CD1c-positive myeloid dendritic cell (primary cell): ENCODE results near the gene CORIN.

ENCODE experiments used
- DNase-seq: peaks from one replicate; pipeline ENCODE4 v3.0.0-alpha.2; 2016; ENCODE audit errors: extremely low spot score

CORIN gene

GRCh38 chr4:47831026-47831679 is 6.7 kb downstream of the CORIN start:
- DNase-seq: no peak

- no peak for DNase-seq
Measured at GRCh38 chr4:47830265-47831025, 7.4 kb downstream of the CORIN start.

GRCh38 chr4:47829438-47829837 is 8.4 kb downstream of the CORIN start:
- no peak for DNase-seq

GRCh38 chr4:47827343-47828047 is 10.4 kb downstream of the CORIN start:
- DNase-seq: no peak

GRCh38 chr4:47824840-47825239 is 13.0 kb downstream of the CORIN start:
- DNase-seq: no peak

GRCh38 chr4:47819178-47819577 is 18.7 kb downstream of the CORIN start:
- DNase-seq: no peak

GRCh38 chr4:47817275-47817674 is 20.6 kb downstream of the CORIN start:
- no peak for DNase-seq

- no peak for DNase-seq
Measured at GRCh38 chr4:47816748-47817147, 21.1 kb downstream of the CORIN start.

GRCh38 chr4:47814618-47815295 is 23.1 kb downstream of the CORIN start:
- no peak for DNase-seq

GRCh38 chr4:47809654-47810203 is 28.1 kb downstream of the CORIN start:
- no peak for DNase-seq

- no peak for DNase-seq
Measured at GRCh38 chr4:47804598-47804997, 33.3 kb downstream of the CORIN start.

GRCh38 chr4:47801481-47802002 is 36.3 kb downstream of the CORIN start:
- DNase-seq: no peak

GRCh38 chr4:47798165-47798564 is 39.7 kb downstream of the CORIN start:
- no peak for DNase-seq

- no peak for DNase-seq
Measured at GRCh38 chr4:47791965-47792364, 45.9 kb downstream of the CORIN start.

- DNase-seq: no peak
Measured at GRCh38 chr4:47790105-47790504, 47.8 kb downstream of the CORIN start.

GRCh38 chr4:47788126-47788525 is 49.7 kb downstream of the CORIN start:
- DNase-seq: no peak

GRCh38 chr4:47786958-47787370 is 50.9 kb downstream of the CORIN start:
- DNase-seq: no peak

- DNase-seq: no peak
Measured at GRCh38 chr4:47785153-47785552, 52.7 kb downstream of the CORIN start.

GRCh38 chr4:47784222-47784621 is 53.6 kb downstream of the CORIN start:
- DNase-seq: no peak

GRCh38 chr4:47776353-47776752 is 61.5 kb downstream of the CORIN start:
- DNase-seq: no peak

- no peak for DNase-seq
Measured at GRCh38 chr4:47774079-47774478, 63.8 kb downstream of the CORIN start.

- no peak for DNase-seq
Measured at GRCh38 chr4:47771020-47771419, 66.8 kb downstream of the CORIN start.
